H9 (cell line): Measurements from ENCODE around the gene MDH1. TPM values are rescaled to one million over a fixed set of nuclear protein-coding genes. Genes with fewer than 3 reads are reported as not detected.

Source experiments
- DNase-seq: peaks from one replicate; pipeline ENCODE4 v3.0.0-alpha.2; 2017
- H2AFZ ChIP-seq: one replicate; pipeline ENCODE4 v1.6.1; 2013; ENCODE audit warnings: mild to moderate bottlenecking, low read length, control low read depth, moderate library complexity
- H2AK5ac ChIP-seq: 2 replicates; pipeline ENCODE4 v1.6.1; 2013; ENCODE audit warnings: low read length, control low read depth, mixed read lengths; ENCODE audit not compliant: insufficient read length
- H2BK120ac ChIP-seq: one replicate; pipeline ENCODE4 v1.6.1; 2013; ENCODE audit warnings: low read depth, mild to moderate bottlenecking, low read length, control low read depth, inconsistent platforms; ENCODE audit not compliant: poor library complexity, severe bottlenecking
- H2BK12ac ChIP-seq: 2 replicates; pipeline ENCODE4 v1.6.1; 2013; ENCODE audit warnings: low read length, control low read depth, mixed read lengths, low read depth; ENCODE audit not compliant: insufficient read length
- H2BK15ac ChIP-seq: 2 replicates; pipeline ENCODE4 v1.6.1; 2013; ENCODE audit warnings: low read depth, low read length, control low read depth
- H2BK20ac ChIP-seq: one replicate; pipeline ENCODE4 v1.6.1; 2013; ENCODE audit warnings: low read depth, mild to moderate bottlenecking, low read length, control low read depth, inconsistent platforms; ENCODE audit not compliant: poor library complexity, severe bottlenecking
- H2BK5ac ChIP-seq: 2 replicates; pipeline ENCODE4 v1.6.1; 2013; ENCODE audit warnings: low read length, control low read depth, mixed read lengths; ENCODE audit not compliant: insufficient read length
- H3K14ac ChIP-seq: 2 replicates; pipeline ENCODE4 v1.6.1; 2013; ENCODE audit warnings: low read length, control low read depth; ENCODE audit not compliant: insufficient read depth
- H3K18ac ChIP-seq: 2 replicates; pipeline ENCODE4 v1.6.1; 2013; ENCODE audit warnings: low read depth, mild to moderate bottlenecking, mixed read lengths, low read length, control low read depth; ENCODE audit not compliant: insufficient read length
- H3K23ac ChIP-seq: 2 replicates; pipeline ENCODE4 v1.6.1; 2013; ENCODE audit warnings: low read length, control low read depth, mixed read lengths, low read depth; ENCODE audit not compliant: insufficient read length
- H3K23me2 ChIP-seq: 2 replicates; pipeline ENCODE4 v1.6.1; 2013; ENCODE audit warnings: low read depth, mild to moderate bottlenecking, mixed read lengths, low read length, control low read depth; ENCODE audit not compliant: insufficient read length, poor library complexity, severe bottlenecking
- H3K27ac ChIP-seq: 2 replicates; pipeline ENCODE4 v1.5.1; 2013; ENCODE audit warnings: low read length, control low read depth, mixed read lengths, low read depth; ENCODE audit not compliant: insufficient read length
- H3K27me3 ChIP-seq: 2 replicates; pipeline ENCODE4 v1.6.1; 2013; ENCODE audit warnings: low read length, control low read depth, inconsistent platforms; ENCODE audit not compliant: insufficient read depth
- H3K4ac ChIP-seq: 2 replicates; pipeline ENCODE4 v1.6.1; 2013; ENCODE audit warnings: low read depth, mild to moderate bottlenecking, control low read depth, inconsistent platforms, low read length, moderate library complexity
- H3K4me1 ChIP-seq: 2 replicates; pipeline ENCODE4 v1.6.1; 2013; ENCODE audit warnings: low read length, control low read depth, inconsistent platforms; ENCODE audit not compliant: insufficient read depth
- H3K4me2 ChIP-seq: 2 replicates; pipeline ENCODE4 v1.6.1; 2013; ENCODE audit warnings: low read length, control low read depth, mixed read lengths; ENCODE audit not compliant: insufficient read length, insufficient read depth
- H3K56ac ChIP-seq: 2 replicates; pipeline ENCODE4 v1.6.1; 2013; ENCODE audit warnings: low read depth, mild to moderate bottlenecking, mixed read lengths, low read length, control low read depth; ENCODE audit not compliant: insufficient read length
- H3K79me1 ChIP-seq: 2 replicates; pipeline ENCODE4 v1.6.1; 2013; ENCODE audit warnings: low read depth, mild to moderate bottlenecking, moderate library complexity, low read length, control low read depth, inconsistent platforms; ENCODE audit not compliant: insufficient read depth, poor library complexity, severe bottlenecking
- H3K79me2 ChIP-seq: 2 replicates; pipeline ENCODE4 v1.6.1; 2013; ENCODE audit warnings: low read length, control low read depth, inconsistent platforms; ENCODE audit not compliant: insufficient read depth
- H3K9ac ChIP-seq: 2 replicates; pipeline ENCODE4 v1.6.1; 2013; ENCODE audit warnings: low read length, control low read depth, mixed read lengths; ENCODE audit not compliant: insufficient read length; ENCODE audit errors: extremely low read depth
- H3K9me3 ChIP-seq: one replicate; pipeline ENCODE4 v1.6.1; 2013; ENCODE audit warnings: low read depth, low read length, inconsistent platforms; ENCODE audit not compliant: control insufficient read depth
- H3T11ph ChIP-seq: one replicate; pipeline ENCODE4 v1.6.1; 2013; ENCODE audit warnings: mild to moderate bottlenecking, low read length, control low read depth, inconsistent platforms
- H4K20me1 ChIP-seq: one replicate; pipeline ENCODE4 v1.6.1; 2013; ENCODE audit not compliant: control insufficient read depth, insufficient read length, insufficient read depth
- H4K5ac ChIP-seq: 2 replicates; pipeline ENCODE4 v1.6.1; 2013; ENCODE audit warnings: low read depth, mild to moderate bottlenecking, mixed read lengths, low read length, control low read depth; ENCODE audit not compliant: insufficient read length
- H4K8ac ChIP-seq: replicated peaks from 2 replicates; pipeline ENCODE4 v1.6.1; 2013; ENCODE audit warnings: low read length, control low read depth, mixed read lengths, low read depth; ENCODE audit not compliant: insufficient read length
- H4K91ac ChIP-seq: 2 replicates; pipeline ENCODE4 v1.6.1; 2013; ENCODE audit warnings: low read depth, mild to moderate bottlenecking, moderate library complexity, mixed read lengths, low read length, control low read depth; ENCODE audit not compliant: insufficient read length
- H3K27ac Mint-ChIP-seq, 3 experiments: 2 replicates in 2 of 3; 3 replicates in 1 of 3; pipeline ENCODE4 v1.8.0; 2020 to 2021; ENCODE audit warnings: mixed read lengths in 3 of 3, mild to moderate bottlenecking in 1 of 3, moderate library complexity in 1 of 3
- H3K27me3 Mint-ChIP-seq: 2 replicates; pipeline ENCODE4 v1.8.0; 2021; ENCODE audit warnings: low read depth, mild to moderate bottlenecking, moderate library complexity, mixed read lengths
- H3K36me3 Mint-ChIP-seq, 3 experiments: 2 replicates in 2 of 3; 3 replicates in 1 of 3; pipeline ENCODE4 v1.8.0; 2020 to 2021; ENCODE audit warnings: low read depth in 3 of 3, mixed read lengths in 3 of 3; ENCODE audit not compliant: insufficient read depth in 1 of 3
- H3K4me1 Mint-ChIP-seq, 2 experiments: 2 replicates each; pipeline ENCODE4 v1.8.0; 2020; ENCODE audit warnings: mixed read lengths in 2 of 2
- H3K4me3 Mint-ChIP-seq, 2 experiments: 2 replicates in 1 of 2; 3 replicates in 1 of 2; pipeline ENCODE4 v1.8.0; 2020 to 2021; ENCODE audit warnings: mild to moderate bottlenecking in 2 of 2, mixed read lengths in 2 of 2, moderate library complexity in 1 of 2
- H3K9me3 Mint-ChIP-seq, 2 experiments: 2 replicates in 1 of 2; 3 replicates in 1 of 2; pipeline ENCODE4 v1.8.0; 2020; ENCODE audit warnings: mild to moderate bottlenecking in 2 of 2, mixed read lengths in 2 of 2, moderate library complexity in 1 of 2
- CTCF ChIP-seq: fragments of 200-600 bp; sonication (generic); conservative IDR thresholded peaks from 3 replicates; pipeline ENCODE4 v1.8.0; 2021; ENCODE audit warnings: antibody characterized with exemption, mild to moderate bottlenecking
- WGBS: extraction: QIAGEN DNeasy Blood & Tissue Kit; methylation state at CpG from one replicate; pipeline ENCODE4 v1.1.7; 2013; ENCODE audit warnings: missing lambda C conversion rate, low lambda C conversion rate, mixed read lengths; ENCODE audit not compliant: insufficient read length; ENCODE audit errors: extremely low coverage; 5-methylcytosine and 5-hydroxymethylcytosine counted together
- total RNA-seq: library from RNA; stranded (reverse); gene quantifications from 2 replicates; pipeline ENCODE4 v1.2.1, GENCODE V29; 2021

The MDH1 gene
- total RNA-seq, 1 experiment from 2014 or later, result 324 TPM

GRCh38 chr2:63642946-63643345 lies 54.2 kb downstream of the MDH1 start:
- Histone ChIP-seq H2BK5ac (no peak overlapping the region), H2BK15ac (no peak overlapping the region), H3K4me1 (no peaks in the 10 kb centered on the region; the same call in 1 of the 2 replicates), H4K91ac (no peak overlapping the region), H3K14ac (no peak overlapping the region), H2BK120ac (no peak overlapping the region), H2BK20ac (no peak overlapping the region), H3K56ac (no peak overlapping the region), H3K27me3 (no peaks in the 10 kb centered on the region), H3K23ac (no peak overlapping the region), H4K8ac (no peak overlapping the region), H2AFZ (no peak overlapping the region), H3K4me2 (no peak overlapping the region), H3K27ac (no peak overlapping the region), H3K18ac (no peak overlapping the region), H3K23me2 (peaks cover 2% of the 10 kb centered on the region), H2AK5ac (no peak overlapping the region), H3K79me1 (no peaks in the 10 kb centered on the region), H4K5ac (no peak overlapping the region), H3K4ac (no peak overlapping the region), H4K20me1 (no peaks in the 10 kb centered on the region), H3K9ac (no peak overlapping the region), H2BK12ac (no peak overlapping the region), H3K9me3 (no peaks in the 10 kb centered on the region), H3T11ph (no peak overlapping the region), H3K79me2 (no peaks in the 10 kb centered on the region)
- H3K27ac Mint-ChIP-seq, result no peak overlapping the region
- no CpG with 5 or more reads among the region's 1 CpG for WGBS
- TF ChIP-seq CTCF, result no peak
- no peaks in the 10 kb centered on the region for H3K27me3 Mint-ChIP-seq
- H3K36me3 Mint-ChIP-seq, result peaks cover 0 to 31% (median 4%) of the 10 kb centered on the region in 3 experiments; a peak in 3 of 7 replicates
- DNase-seq, result no peak
- H3K9me3 Mint-ChIP-seq, result peaks cover 2 to 6% of the 10 kb centered on the region in 2 experiments; a peak in 3 of 5 replicates
- no peak overlapping the region for H3K4me3 Mint-ChIP-seq
- H3K4me1 Mint-ChIP-seq, result peaks cover 27 to 29% of the 10 kb centered on the region in 2 experiments
